ENCODE results near the gene FURIN. TPM values are rescaled to one million over a fixed set of nuclear protein-coding genes. Genes with fewer than 3 reads are reported as not detected.

Gene FURIN
- polyA plus RNA-seq, 2 of the 4 experiments (the other 2 are of a cell fraction), result 16.8 to 33.3 TPM

- DNase-seq (ENCODE audit: low read depth in 1 of 2, low spot score in 1 of 2) (peak; percentile 94 to 98), ATAC-seq (peak; percentile 67 to 77), FAIRE-seq (no peak)
- CTCF ChIA-PET, result interaction anchor here (0.5 to 16.4 kb wide), 71 partner anchors 9 to 790 kb away, joined by 3 to 536 read pairs (median 4); partner anchors contain the start of genes FES, MAN2A2, PRC1 and RCCD1
- Histone ChIP-seq H3K27ac (peak within 1 kb of the TSS; percentile 84 to 93), H3K4me1 (peaks cover 35% of the 10 kb centered on the region), H3K9me3 (no peaks in the 10 kb centered on the region), H3K4me3 (peak within 1 kb of the TSS; percentile 69), H3K4me2 (peak within 1 kb of the TSS; percentile 72)
- WGBS (ENCODE audit: missing lambda C conversion rate), result under 1% methylated on average over 39 of the region's 52 CpGs
- POLR2A ChIA-PET, result interaction anchor here (1.0 to 2.8 kb wide), 6 partner anchors 22 to 313 kb away, joined by 3 to 20 read pairs (median 4); partner anchors contain the start of genes MAN2A2 and RCCD1
- TF ChIP-seq KDM5A (IDR thresholded peaks at IDR 0.05), result peak; percentile 53
- 0 out of 2 replicates have a peak, but pooled peaks have one; percentile 34 for TF ChIP-seq GATA3 (IDR thresholded peaks at IDR 0.05; ENCODE audit: borderline replicate concordance)
- TF ChIP-seq RAD21 (conservative IDR thresholded peaks at IDR 0.05 in 1 of 2, IDR thresholded peaks at IDR 0.05 in 1 of 2), result peak; percentile 26 to 39; a peak in 2 of 5 replicates
- TF ChIP-seq JUNB (IDR thresholded peaks at IDR 0.05), result no peak
- no peak for TF ChIP-seq FOSL2 (IDR thresholded peaks at IDR 0.05)
- TF ChIP-seq FOSL2 (CRISPR knock-in tag; IDR thresholded peaks at IDR 0.05), result no peak
- no peak for TF ChIP-seq NFE2L2 (conservative IDR thresholded peaks at IDR 0.05; ENCODE audit: low read length)
- peak; percentile 95 for TF ChIP-seq CTCF (IDR thresholded peaks at IDR 0.05)
- peak; percentile 74; the same call in 1 of the 2 replicates for TF ChIP-seq PHF8 (IDR thresholded peaks at IDR 0.05; ENCODE audit: borderline replicate concordance, low read depth)
- no peak for TF ChIP-seq ELK1 (IDR thresholded peaks at IDR 0.05; ENCODE audit: low read depth, low read length)
- TF ChIP-seq POLR2A (IDR thresholded peaks at IDR 0.05; ENCODE audit: low read length), result peak; percentile 73
- 0 out of 2 replicates have a peak, but pooled peaks have one; percentile 27 for TF ChIP-seq HOXB13 (CRISPR knock-in tag; IDR thresholded peaks at IDR 0.05; ENCODE audit: low read depth)
- TF ChIP-seq HOXB5 (CRISPR knock-in tag; IDR thresholded peaks at IDR 0.05), result peak; percentile 48; the same call in 1 of the 2 replicates
- TF ChIP-seq E2F6 (IDR thresholded peaks at IDR 0.05; ENCODE audit: borderline replicate concordance, low read depth), result peak; percentile 53
- peak; percentile 45 for TF ChIP-seq SMC3 (IDR thresholded peaks at IDR 0.05)
- no peak for TF ChIP-seq HDAC2 (IDR thresholded peaks at IDR 0.05)
- peak; percentile 2; the same call in 1 of the 2 replicates for TF ChIP-seq ZC3H11A (IDR thresholded peaks at IDR 0.05)
- TF ChIP-seq PBX3 (IDR thresholded peaks at IDR 0.05), result peak; percentile 35; the same call in 1 of the 2 replicates
- TF ChIP-seq CHD4 (IDR thresholded peaks at IDR 0.05; ENCODE audit: borderline replicate concordance), result no peak
- TF ChIP-seq KDM1A (IDR thresholded peaks at IDR 0.05; ENCODE audit: low read depth), result peak; percentile 31; the same call in 1 of the 2 replicates
- TF ChIP-seq RFX5 (IDR thresholded peaks at IDR 0.05), result peak; percentile 72; the same call in 1 of the 2 replicates
- TF ChIP-seq MYC (IDR thresholded peaks at IDR 0.05; ENCODE audit: borderline replicate concordance, low read length), result peak; percentile 56; the same call in 1 of the 2 replicates
- peak; percentile 54; the same call in 1 of the 3 replicates for TF ChIP-seq BCL3 (IDR thresholded peaks at IDR 0.05)
- TF ChIP-seq MAX (IDR thresholded peaks at IDR 0.05), result peak; percentile 84
- TF ChIP-seq CEBPB (IDR thresholded peaks at IDR 0.05), result no peak
- TF ChIP-seq HMGXB4 (CRISPR knock-in tag; IDR thresholded peaks at IDR 0.05; ENCODE audit: borderline replicate concordance), result peak; percentile 92; the same call in 1 of the 2 replicates
- TF ChIP-seq JUN (IDR thresholded peaks at IDR 0.05), result peak; percentile 56 to 87; a peak in 4 of 5 replicates
These were observed 63.7 kb downstream of the FURIN start, which contains the start of gene HDDC3 for GRCh38 chr15:90931828-90932659. Gene HDDC3 (minus strand): TSS chr15:90932549. CDS start chr15:90932540, 9 bp downstream.
